Panc1 (cell line): Measurements from ENCODE around the gene GLB1L3. TPM values are rescaled to one million over a fixed set of nuclear protein-coding genes. Genes with fewer than 3 reads are reported as not detected.

Experiments
- ATAC-seq: fragments of 200-7000 bp; cut with Tn5 transposase; 2 replicates; pipeline ENCODE4 v1.9.1; 2020; ENCODE audit warnings: mild to moderate bottlenecking, moderate library complexity
- BruUV-seq: library from RNA; stranded (reverse); fragments of 400-500 nt; replicated peaks from 2 replicates; lab custom pipeline; 2021; lab: Mats Ljungman, UMichigan
- CTCF ChIA-PET: fragments of 300-600 bp; sonication (Branson Sonifier 250); formaldehyde crosslinking; loops from one replicate; lab custom pipeline; 2022; ENCODE audit warnings: antibody characterized with exemption; lab: Charles Lee
- POLR2A ChIA-PET: fragments of 300-600 bp; sonication (Branson Sonifier 250); formaldehyde crosslinking; loops from one replicate; lab custom pipeline; 2022; ENCODE audit warnings: antibody characterized with exemption; lab: Charles Lee
- DNase-seq: peaks from one replicate; pipeline ENCODE4 v3.0.0-alpha.2; 2010; ENCODE audit warnings: low read depth, low spot score
- H3K27ac ChIP-seq: 2 replicates; pipeline ENCODE4 v1.5.1; 2011; ENCODE audit warnings: mild to moderate bottlenecking, low read length, inconsistent platforms
- H3K27me3 ChIP-seq: fragments of 200-500 bp; sonication (Bioruptor generic); 2 replicates; pipeline ENCODE4 v1.6.0; 2014; ENCODE audit warnings: low read length, inconsistent platforms; ENCODE audit not compliant: control insufficient read depth, insufficient read depth
- H3K36me3 ChIP-seq: fragments of 200-500 bp; sonication (Bioruptor generic); 2 replicates; pipeline ENCODE4 v1.5.1; 2014; ENCODE audit warnings: inconsistent platforms, mild to moderate bottlenecking, low read length, moderate library complexity; ENCODE audit not compliant: control insufficient read depth, insufficient read depth
- H3K4me1 ChIP-seq: 2 replicates; pipeline ENCODE4 v1.5.1; 2011; ENCODE audit warnings: inconsistent platforms, mild to moderate bottlenecking, low read length, moderate library complexity; ENCODE audit not compliant: control insufficient read depth, insufficient read depth
- H3K4me3 ChIP-seq, 2 experiments: 2 replicates each; pipeline ENCODE4 v1.5.1; 2011 to 2012; ENCODE audit warnings: low read depth in 2 of 2, low read length in 2 of 2, mild to moderate bottlenecking in 2 of 2, inconsistent platforms in 1 of 2, moderate library complexity in 1 of 2
- H3K9me3 ChIP-seq: fragments of 200-500 bp; sonication (Bioruptor generic); 2 replicates; pipeline ENCODE4 v1.5.1; 2014; ENCODE audit warnings: low read depth, mild to moderate bottlenecking, inconsistent platforms, low read length, moderate library complexity; ENCODE audit not compliant: control insufficient read depth, insufficient read depth
- CTCF ChIP-seq: fragments of 450-650 bp; IDR thresholded peaks from 2 replicates; pipeline ENCODE4 v1.5.1; 2017; ENCODE audit warnings: mild to moderate bottlenecking
- POLR2AphosphoS5 ChIP-seq: IDR thresholded peaks from 2 replicates; pipeline ENCODE4 v1.6.1; 2012; ENCODE audit warnings: mild to moderate bottlenecking, low read depth, low read length, moderate library complexity
- REST ChIP-seq, 2 experiments: IDR thresholded peaks; 2 replicates each; pipeline ENCODE4 v1.6.1; 2011 to 2012; ENCODE audit warnings: low read depth in 2 of 2, control low read depth in 1 of 2, low read length in 1 of 2, mild to moderate bottlenecking in 1 of 2, moderate library complexity in 1 of 2; ENCODE audit not compliant: insufficient read depth in 1 of 2
- SIN3A ChIP-seq: IDR thresholded peaks from 2 replicates; pipeline ENCODE4 v1.6.1; 2012; ENCODE audit warnings: low read depth, mild to moderate bottlenecking, low read length, moderate library complexity, borderline replicate concordance; ENCODE audit not compliant: insufficient read depth
- TCF7L2 ChIP-seq: IDR thresholded peaks from 2 replicates; pipeline ENCODE4 v1.6.1; 2011; ENCODE audit warnings: mild to moderate bottlenecking, low read depth, low read length, inconsistent platforms
- in situ Hi-C: cut with HindIII; loops from 2 replicates; pipeline ENCODE4 v1.10.0; 2016; ENCODE audit warnings: low sequenced_read_pairs, low pct_unique_long_range_greater_than_20kb
- intact Hi-C: fragments of 100-400 bp; cut with micrococcal nuclease; formaldehyde crosslinking; loops from one replicate; pipeline ENCODE4 v1.10.0; 2022; ENCODE audit not compliant: unreplicated experiment
- total RNA-seq: library from RNA; stranded (reverse); gene quantifications from one replicate; pipeline ENCODE4 v1.2.1, GENCODE V29; 2021; ENCODE audit not compliant: unreplicated experiment

The GLB1L3 gene
- total RNA-seq, 1 experiment from 2014 or later: not detected

GRCh38 chr11:134349109-134349801, 73.1 kb downstream of the GLB1L3 start:
- CTCF ChIA-PET: no interaction called here
- TF ChIP-seq POLR2AphosphoS5: no peak
- no peak for TF ChIP-seq SIN3A
- no peak for TF ChIP-seq CTCF
- TF ChIP-seq REST (IDR thresholded peaks at IDR 0.05; ENCODE audit: insufficient read depth in 1 of 2, low read depth in 2 of 2, low read length in 1 of 2): no peak
- TF ChIP-seq TCF7L2: no peak

GRCh38 chr11:134349802-134350355, 73.7 kb downstream of the GLB1L3 start:
- H3K4me1 ChIP-seq: no peaks in the 10 kb centered on the region
- DNase-seq (no peak), ATAC-seq (no peak)
- ChIA-PET POLR2A (no interaction called here), CTCF (no interaction called here)
- H3K4me3 ChIP-seq: no peak overlapping the region
- intact Hi-C loops: no loop called here
- in situ Hi-C loops: no loop called here
- no peak overlapping the region for H3K27ac ChIP-seq
- TF ChIP-seq CTCF (no peak), SIN3A (no peak), TCF7L2 (no peak), REST (IDR thresholded peaks at IDR 0.05; ENCODE audit: insufficient read depth in 1 of 2, low read depth in 2 of 2, low read length in 1 of 2) (no peak), POLR2AphosphoS5 (no peak)
- H3K9me3 ChIP-seq: no peaks in the 10 kb centered on the region
- H3K27me3 ChIP-seq: no peaks in the 10 kb centered on the region
- H3K36me3 ChIP-seq: no peaks in the 10 kb centered on the region
- BruUV-seq: no TSS peak

More at GRCh38 chr11:134349109-134349801, 73.1 kb downstream of the GLB1L3 start:
- intact Hi-C loops (no loop called here), in situ Hi-C loops (no loop called here)
- no peaks in the 10 kb centered on the region for H3K4me1 ChIP-seq
- BruUV-seq: no TSS peak
- H3K36me3 ChIP-seq: no peaks in the 10 kb centered on the region
- H3K4me3 ChIP-seq: no peak overlapping the region
- no peak overlapping the region for H3K27ac ChIP-seq
- no peak for DNase-seq
- POLR2A ChIA-PET: no interaction called here
- ATAC-seq: no peak
- H3K9me3 ChIP-seq: no peaks in the 10 kb centered on the region
- H3K27me3 ChIP-seq: no peaks in the 10 kb centered on the region
